Fibroblast of skin of right quadriceps (primary cell): ENCODE data around the gene ADA.
A peak's percentile ranks its signal among the peaks of the same experiment; 100 is the strongest.
"Not testable (repeated sequence)": the region's sequence is repeated elsewhere in the genome, so short reads cannot be mapped to it uniquely, and the experiment has no call there.

Source experiments
- DNase-seq: peaks from one replicate; pipeline ENCODE4 v3.0.0-alpha.2; 2013

Gene ADA

GRCh38 chr20:44678242-44678641 is 26.7 kb upstream of the ADA start:
- no peak for DNase-seq

- not testable (repeated sequence) for DNase-seq
These were observed 20.9 kb upstream of the ADA start for GRCh38 chr20:44672318-44672902.

GRCh38 chr20:44671541-44671940 is 20.0 kb upstream of the ADA start:
- DNase-seq: not testable (repeated sequence)

- peak; percentile 81 for DNase-seq
These were observed 19.4 kb upstream of the ADA start for GRCh38 chr20:44670851-44671250.

GRCh38 chr20:44666066-44666465 is 14.6 kb upstream of the ADA start:
- DNase-seq: no peak

- DNase-seq: no peak
These were observed 12.6 kb upstream of the ADA start for GRCh38 chr20:44664131-44664530.

GRCh38 chr20:44662261-44662660 is 10.8 kb upstream of the ADA start:
- DNase-seq: no peak

GRCh38 chr20:44660581-44660980 is 9.1 kb upstream of the ADA start:
- no peak for DNase-seq

GRCh38 chr20:44659931-44660330 is 8.4 kb upstream of the ADA start:
- no peak for DNase-seq

GRCh38 chr20:44658810-44659209 is 7.3 kb upstream of the ADA start:
- DNase-seq: no peak

GRCh38 chr20:44657875-44658274 is 6.4 kb upstream of the ADA start:
- DNase-seq: no peak

GRCh38 chr20:44656448-44656847 is 4.9 kb upstream of the ADA start:
- DNase-seq: no peak

- DNase-seq: not testable (repeated sequence)
These were observed 2.7 kb upstream of the ADA start for GRCh38 chr20:44654210-44654609.

GRCh38 chr20:44653546-44653945 is 2.0 kb upstream of the ADA start:
- no peak for DNase-seq

GRCh38 chr20:44651434-44651683 is 140 bp downstream of the ADA start:
- no peak for DNase-seq

- DNase-seq: no peak
These were observed 597 bp downstream of the ADA start for GRCh38 chr20:44650771-44651433.

GRCh38 chr20:44649976-44650375 is 1.5 kb downstream of the ADA start:
- no peak for DNase-seq

- no peak for DNase-seq
These were observed 2.4 kb downstream of the ADA start for GRCh38 chr20:44649126-44649525.

- no peak for DNase-seq
These were observed 2.9 kb downstream of the ADA start for GRCh38 chr20:44648579-44648978.

- DNase-seq: no peak
These were observed 3.4 kb downstream of the ADA start for GRCh38 chr20:44648068-44648467.

GRCh38 chr20:44646641-44647274 is 4.7 kb downstream of the ADA start:
- DNase-seq: peak; percentile 62

- DNase-seq: peak; percentile 46
These were observed 5.4 kb downstream of the ADA start for GRCh38 chr20:44646023-44646640.

- no peak for DNase-seq
These were observed 6.8 kb downstream of the ADA start for GRCh38 chr20:44644667-44645131.

- DNase-seq: no peak
These were observed 7.3 kb downstream of the ADA start for GRCh38 chr20:44644230-44644617.
